ENCODE results near the gene ATXN7L3. TPM values are rescaled to one million over a fixed set of nuclear protein-coding genes. Genes with fewer than 3 reads are reported as not detected.

ATXN7L3 gene
- total and polyA plus RNA-seq, 7 experiments from 2014 or later, result 10.5 to 130 (median 107) TPM

GRCh38 chr17:44177640-44178039, 22.0 kb downstream of the ATXN7L3 start:
- H3K9me3 ChIP-seq (ENCODE audit: control insufficient read depth in 2 of 3, low read length in 3 of 3), result no peaks in the 10 kb centered on the region
- H3K27me3 ChIP-seq (ENCODE audit: control insufficient read depth in 2 of 2, insufficient read depth in 2 of 2, low read length in 2 of 2), result no peaks in the 10 kb centered on the region
- no peaks in the 10 kb centered on the region for H3K4me1 ChIP-seq (ENCODE audit: control insufficient read depth in 2 of 2, insufficient read depth in 2 of 2, low read length in 2 of 2)
- DNase-seq, result no peak
- H3K36me3 ChIP-seq (ENCODE audit: control insufficient read depth in 2 of 3, insufficient read depth in 3 of 3, low read length in 3 of 3), result peaks cover 0 to 42% (median 0%) of the 10 kb centered on the region in 3 experiments
- POLR2A ChIA-PET, result no interaction called here
- peak overlapping the region in 1 of 9 donors; percentile 69 for H3K27ac Mint-ChIP-seq
- peaks cover 4 to 11% (median 6%) of the 10 kb centered on the region in 7 donors for H3K4me1 Mint-ChIP-seq
- ATAC-seq, result no peak
- no peaks in the 10 kb centered on the region for H3K27me3 Mint-ChIP-seq
- H3K27ac ChIP-seq (ENCODE audit: low read depth, low read length), result no peak overlapping the region
- H3K9me3 Mint-ChIP-seq, result no peaks in the 10 kb centered on the region
- intact Hi-C loops (cut with micrococcal nuclease), result no loop called here
- H3K36me3 Mint-ChIP-seq, result peaks cover 0 to 17% (median 8%) of the 10 kb centered on the region in 5 donors
- CTCF ChIA-PET, result no interaction called here
- H3K4me3 Mint-ChIP-seq, result no peak overlapping the region
- no peak overlapping the region for H3K4me3 ChIP-seq (ENCODE audit: low read length)

GRCh38 chr17:44176671-44177501, 22.8 kb downstream of the ATXN7L3 start:
- peaks cover 0 to 35% (median 0%) of the 10 kb centered on the region in 3 experiments for H3K36me3 ChIP-seq (ENCODE audit: control insufficient read depth in 2 of 3, insufficient read depth in 3 of 3, low read length in 3 of 3)
- Mint-ChIP-seq H3K27ac (peak overlapping the region in 3 of 9 donors; percentile 38 to 48 (median 40)), H3K4me1 (peaks cover 2 to 8% (median 3%) of the 10 kb centered on the region in 7 donors), H3K9me3 (no peaks in the 10 kb centered on the region), H3K4me3 (no peak overlapping the region), H3K36me3 (peaks cover 0 to 12% (median 7%) of the 10 kb centered on the region in 5 donors), H3K27me3 (no peaks in the 10 kb centered on the region)
- DNase-seq (no peak), ATAC-seq (no peak)
- H3K27me3 ChIP-seq (ENCODE audit: control insufficient read depth in 2 of 2, insufficient read depth in 2 of 2, low read length in 2 of 2), result no peaks in the 10 kb centered on the region
- H3K9me3 ChIP-seq (ENCODE audit: control insufficient read depth in 2 of 3, low read length in 3 of 3), result no peaks in the 10 kb centered on the region
- ChIA-PET CTCF (no interaction called here), POLR2A (no interaction called here)
- no peaks in the 10 kb centered on the region for H3K4me1 ChIP-seq (ENCODE audit: control insufficient read depth in 2 of 2, insufficient read depth in 2 of 2, low read length in 2 of 2)
- no peak overlapping the region for H3K27ac ChIP-seq (ENCODE audit: low read depth, low read length)
- no peak overlapping the region for H3K4me3 ChIP-seq (ENCODE audit: low read length)
- intact Hi-C loops (cut with micrococcal nuclease), result no loop called here

GRCh38 chr17:44176257-44176656, 23.4 kb downstream of the ATXN7L3 start:
- H3K27me3 Mint-ChIP-seq, result no peaks in the 10 kb centered on the region
- H3K4me1 Mint-ChIP-seq, result peaks cover 0 to 5% (median 0%) of the 10 kb centered on the region in 7 donors

GRCh38 chr17:44174427-44174826, 25.3 kb downstream of the ATXN7L3 start:
- intact Hi-C loops (cut with micrococcal nuclease), result no loop called here
- no peak overlapping the region for H3K4me3 Mint-ChIP-seq
- no peaks in the 10 kb centered on the region for H3K27me3 Mint-ChIP-seq
- ATAC-seq (no peak), DNase-seq (no peak)
- H3K27ac Mint-ChIP-seq, result peak overlapping the region in 1 of 9 donors; percentile 48
- no peak overlapping the region for H3K27ac ChIP-seq (ENCODE audit: low read depth, low read length)
- H3K4me3 ChIP-seq (ENCODE audit: low read length), result no peak overlapping the region
- no peaks in the 10 kb centered on the region for H3K9me3 Mint-ChIP-seq
- peaks cover 0 to 31% (median 0%) of the 10 kb centered on the region in 3 experiments for H3K36me3 ChIP-seq (ENCODE audit: control insufficient read depth in 2 of 3, insufficient read depth in 3 of 3, low read length in 3 of 3)
- H3K27me3 ChIP-seq (ENCODE audit: control insufficient read depth in 2 of 2, insufficient read depth in 2 of 2, low read length in 2 of 2), result no peaks in the 10 kb centered on the region
- no peaks in the 10 kb centered on the region for H3K9me3 ChIP-seq (ENCODE audit: control insufficient read depth in 2 of 3, low read length in 3 of 3)
- peaks cover 0 to 5% (median 0%) of the 10 kb centered on the region in 7 donors for H3K4me1 Mint-ChIP-seq
- POLR2A ChIA-PET, result interaction anchor here (2.4 kb wide), 1 partner anchor 12 kb away, joined by 7 read pairs; the partner anchor contains the start of gene TMUB2
- CTCF ChIA-PET, result no interaction called here
- peaks cover 0 to 9% (median 3%) of the 10 kb centered on the region in 5 donors for H3K36me3 Mint-ChIP-seq
- H3K4me1 ChIP-seq (ENCODE audit: control insufficient read depth in 2 of 2, insufficient read depth in 2 of 2, low read length in 2 of 2), result no peaks in the 10 kb centered on the region

More at GRCh38 chr17:44176257-44176656, 23.4 kb downstream of the ATXN7L3 start:
- DNase-seq (no peak), ATAC-seq (no peak)
- Histone ChIP-seq H3K27ac (ENCODE audit: low read depth, low read length) (no peak overlapping the region), H3K9me3 (ENCODE audit: control insufficient read depth in 2 of 3, low read length in 3 of 3) (no peaks in the 10 kb centered on the region), H3K4me3 (ENCODE audit: low read length) (no peak overlapping the region), H3K36me3 (ENCODE audit: control insufficient read depth in 2 of 3, insufficient read depth in 3 of 3, low read length in 3 of 3) (peaks cover 0 to 31% (median 0%) of the 10 kb centered on the region in 3 experiments), H3K27me3 (ENCODE audit: control insufficient read depth in 2 of 2, insufficient read depth in 2 of 2, low read length in 2 of 2) (no peaks in the 10 kb centered on the region), H3K4me1 (ENCODE audit: control insufficient read depth in 2 of 2, insufficient read depth in 2 of 2, low read length in 2 of 2) (no peaks in the 10 kb centered on the region)
- intact Hi-C loops (cut with micrococcal nuclease), result no loop called here
- Mint-ChIP-seq H3K27ac (peak overlapping the region in 2 of 9 donors; percentile 38 to 40), H3K9me3 (no peaks in the 10 kb centered on the region), H3K36me3 (peaks cover 0 to 9% (median 3%) of the 10 kb centered on the region in 5 donors), H3K4me3 (no peak overlapping the region)
- POLR2A ChIA-PET, result no interaction called here
- CTCF ChIA-PET, result no interaction called here

- Mint-ChIP-seq H3K27me3 (no peaks in the 10 kb centered on the region), H3K27ac (peak overlapping the region in 3 of 9 donors; percentile 20 to 86 (median 81)), H3K4me1 (peaks cover 7 to 17% (median 14%) of the 10 kb centered on the region in 7 donors), H3K36me3 (peaks cover 0 to 5% (median 3%) of the 10 kb centered on the region in 5 donors), H3K9me3 (no peaks in the 10 kb centered on the region), H3K4me3 (no peak overlapping the region)
- peaks cover 0 to 4% of the 10 kb centered on the region in 2 donors for H3K4me1 ChIP-seq (ENCODE audit: control insufficient read depth in 2 of 2, insufficient read depth in 2 of 2, low read length in 2 of 2)
- intact Hi-C loops (cut with micrococcal nuclease), result no loop called here
- H3K36me3 ChIP-seq (ENCODE audit: control insufficient read depth in 2 of 3, insufficient read depth in 3 of 3, low read length in 3 of 3), result peaks cover 0 to 11% (median 0%) of the 10 kb centered on the region in 3 experiments
- no peaks in the 10 kb centered on the region for H3K27me3 ChIP-seq (ENCODE audit: control insufficient read depth in 2 of 2, insufficient read depth in 2 of 2, low read length in 2 of 2)
- ChIA-PET CTCF (interaction anchor here (0.6 to 1.1 kb wide), 3 partner anchors 14 to 417 kb away, joined by 3 read pairs; no protein-coding TSS in a partner anchor), POLR2A (interaction anchor here (1.2 to 1.3 kb wide), 2 partner anchors 14 to 26 kb away, joined by 4 to 5 read pairs; partner anchors contain the start of gene TMUB2)
- H3K4me3 ChIP-seq (ENCODE audit: low read length), result no peak overlapping the region
- H3K27ac ChIP-seq (ENCODE audit: low read depth, low read length), result no peak overlapping the region
- no peaks in the 10 kb centered on the region for H3K9me3 ChIP-seq (ENCODE audit: control insufficient read depth in 2 of 3, low read length in 3 of 3)
- DNase-seq (no peak), ATAC-seq (no peak)
Observed at GRCh38 chr17:44171931-44172455, 27.7 kb downstream of the ATXN7L3 start.

GRCh38 chr17:44170499-44171201, 29.0 kb downstream of the ATXN7L3 start, which contains the start of gene ASB16:
Gene ASB16 (plus strand): TSS chr17:44170704. CDS start chr17:44170790, 86 bp downstream.
- Histone ChIP-seq H3K36me3 (ENCODE audit: control insufficient read depth in 2 of 3, insufficient read depth in 3 of 3, low read length in 3 of 3) (peaks cover 0 to 4% (median 0%) of the 10 kb centered on the region in 3 experiments), H3K27ac (ENCODE audit: low read depth, low read length) (no peak within 1 kb of the TSS), H3K9me3 (ENCODE audit: control insufficient read depth in 2 of 3, low read length in 3 of 3) (no peaks in the 10 kb centered on the region), H3K4me3 (ENCODE audit: low read length) (no peak within 1 kb of the TSS), H3K27me3 (ENCODE audit: control insufficient read depth in 2 of 2, insufficient read depth in 2 of 2, low read length in 2 of 2) (no peaks in the 10 kb centered on the region), H3K4me1 (ENCODE audit: control insufficient read depth in 2 of 2, insufficient read depth in 2 of 2, low read length in 2 of 2) (peaks cover 0 to 4% of the 10 kb centered on the region in 2 donors)
- Mint-ChIP-seq H3K27me3 (no peaks in the 10 kb centered on the region), H3K4me1 (peaks cover 7 to 21% (median 14%) of the 10 kb centered on the region in 7 donors), H3K27ac (peak within 1 kb of the TSS in 2 of 9 donors; percentile 46 to 76), H3K4me3 (no peak within 1 kb of the TSS), H3K36me3 (peaks cover 0 to 2% (median 0%) of the 10 kb centered on the region in 5 donors), H3K9me3 (no peaks in the 10 kb centered on the region)
- POLR2A ChIA-PET, result interaction anchor here (0.7 to 1.1 kb wide), 2 partner anchors 17 to 39 kb away, joined by 3 read pairs; no protein-coding TSS in a partner anchor
- CTCF ChIA-PET, result no interaction called here
- ATAC-seq, result no peak
- intact Hi-C loops (cut with micrococcal nuclease), result no loop called here
- DNase-seq, result no peak
